ENCODE results near the gene CLCN4. TPM values are rescaled to one million over a fixed set of nuclear protein-coding genes. Genes with fewer than 3 reads are reported as not detected.

CLCN4 gene
- total RNA-seq, 1 experiment from 2014 or later = 3.1 TPM

DNA sequence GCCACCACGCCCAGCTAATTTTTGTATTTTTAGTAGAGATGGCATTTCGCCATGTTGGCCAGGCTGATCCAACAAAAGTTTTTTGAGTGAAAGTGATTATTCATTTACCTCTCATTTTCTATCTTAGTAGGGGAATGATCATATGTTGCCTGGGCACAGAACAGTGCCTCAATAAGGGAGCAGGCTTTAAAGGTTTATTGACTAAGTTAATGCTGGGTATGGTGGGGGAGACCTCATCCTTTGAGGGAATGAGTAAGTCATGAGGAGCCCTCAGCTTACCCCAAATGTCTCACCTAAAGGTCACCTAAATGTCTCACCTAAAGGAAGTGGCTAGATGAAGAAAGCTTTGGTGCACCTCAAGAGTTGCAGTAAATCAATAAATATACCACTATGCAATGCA is 109.0 kb downstream of the CLCN4 start:
- no peak overlapping the region for H3K27ac ChIP-seq
- no peak overlapping the region for H2AFZ ChIP-seq
- no peak for TF ChIP-seq EZH2 (IDR thresholded peaks at IDR 0.05; ENCODE audit: low read depth)
- H3K4me1 ChIP-seq (replicated peaks; ENCODE audit: insufficient read depth) = no peaks in the 10 kb centered on the region
- BruUV-seq (replicated peaks) = no TSS peak
- no peak overlapping the region for H3K4me2 ChIP-seq
- no peaks in the 10 kb centered on the region for H3K9me2 ChIP-seq (ENCODE audit: insufficient read depth)
- H3F3A ChIP-seq (ENCODE audit: insufficient read depth, low read depth) = no peaks in the 10 kb centered on the region
- intact Hi-C loops (cut with micrococcal nuclease; ENCODE audit: unreplicated experiment) = no loop called here
- DNase-seq = no peak
- no peaks in the 10 kb centered on the region for H4K20me1 ChIP-seq (ENCODE audit: insufficient read depth)
- ChIA-PET CTCF (no interaction called here), POLR2A (ENCODE audit: unreplicated experiment) (no interaction called here)
- H3K79me2 ChIP-seq (ENCODE audit: low read depth) = no peaks in the 10 kb centered on the region
- no peaks in the 10 kb centered on the region for H3K9me3 ChIP-seq (ENCODE audit: insufficient read depth, low read depth)
- no peaks in the 10 kb centered on the region for H3K27me3 ChIP-seq (ENCODE audit: insufficient read depth, low read depth)
- H3K4me3 ChIP-seq = no peak overlapping the region
- H3K36me3 ChIP-seq (ENCODE audit: low read depth) = no peaks in the 10 kb centered on the region

DNA sequence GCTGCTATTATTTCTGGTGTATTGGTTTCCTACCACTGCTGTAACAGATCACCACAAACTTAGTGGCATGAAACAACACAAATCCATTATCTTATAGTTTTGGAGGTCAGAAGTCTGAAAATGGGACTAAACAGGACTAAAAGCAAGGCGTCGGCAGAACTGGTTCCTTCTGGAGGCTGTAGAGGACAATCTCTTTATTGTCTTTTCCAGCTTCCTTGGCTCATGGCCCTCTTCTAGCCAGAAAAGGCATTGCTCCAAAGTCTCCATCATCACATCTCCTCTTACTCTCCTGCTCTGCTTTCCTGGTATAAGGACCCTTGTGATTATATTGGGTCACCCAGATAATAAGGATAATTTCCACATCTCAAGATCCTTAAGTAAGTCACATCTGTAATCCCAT is 121.9 kb downstream of the CLCN4 start:
- ChIA-PET CTCF (no interaction called here), POLR2A (ENCODE audit: unreplicated experiment) (no interaction called here)
- no peak for TF ChIP-seq CTCF (conservative IDR thresholded peaks at IDR 0.05)
- TF ChIP-seq EZH2 (IDR thresholded peaks at IDR 0.05; ENCODE audit: low read depth) = no peak
- H3F3A ChIP-seq (ENCODE audit: insufficient read depth, low read depth) = no peaks in the 10 kb centered on the region
- H3K9me3 ChIP-seq (ENCODE audit: insufficient read depth, low read depth) = no peaks in the 10 kb centered on the region
- intact Hi-C loops (cut with micrococcal nuclease; ENCODE audit: unreplicated experiment) = no loop called here
- no peaks in the 10 kb centered on the region for H3K79me2 ChIP-seq (ENCODE audit: low read depth)
- H3K4me2 ChIP-seq = no peak overlapping the region
- H3K4me1 ChIP-seq (replicated peaks; ENCODE audit: insufficient read depth) = no peaks in the 10 kb centered on the region
- no peak overlapping the region for H2AFZ ChIP-seq
- H3K9me2 ChIP-seq (ENCODE audit: insufficient read depth) = no peaks in the 10 kb centered on the region
- H3K27ac ChIP-seq = no peak overlapping the region
- H4K20me1 ChIP-seq (ENCODE audit: insufficient read depth) = no peaks in the 10 kb centered on the region
- H3K36me3 ChIP-seq (ENCODE audit: low read depth) = no peaks in the 10 kb centered on the region
- no peak overlapping the region for H3K4me3 ChIP-seq
- H3K27me3 ChIP-seq (ENCODE audit: insufficient read depth, low read depth) = no peaks in the 10 kb centered on the region
- BruUV-seq (replicated peaks) = no TSS peak
- no peak for DNase-seq

DNA sequence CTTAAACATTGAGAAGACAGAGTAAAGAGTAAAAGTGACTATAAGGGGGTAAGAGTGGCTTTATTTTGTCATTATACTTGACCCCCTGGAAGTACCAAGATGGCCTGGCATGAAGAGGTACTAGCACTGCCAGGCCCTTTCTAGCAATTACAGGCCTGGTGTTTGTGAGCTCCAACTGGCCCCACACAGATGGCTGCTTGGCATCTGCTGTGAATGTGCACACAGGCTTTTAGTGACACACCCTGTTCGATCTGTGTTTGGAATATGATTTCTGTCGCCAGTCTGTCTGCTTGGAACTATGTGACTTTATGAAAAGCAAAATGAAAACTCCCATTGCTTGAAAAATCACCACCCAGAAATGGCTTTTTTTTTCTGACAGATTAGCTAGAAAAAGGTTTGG is 123.3 kb downstream of the CLCN4 start:
- no peak for DNase-seq
- Histone ChIP-seq H3K4me3 (no peak overlapping the region), H3K79me2 (ENCODE audit: low read depth) (no peaks in the 10 kb centered on the region), H3K36me3 (ENCODE audit: low read depth) (no peaks in the 10 kb centered on the region), H3K4me1 (replicated peaks; ENCODE audit: insufficient read depth) (no peaks in the 10 kb centered on the region), H3K4me2 (no peak overlapping the region), H4K20me1 (ENCODE audit: insufficient read depth) (no peaks in the 10 kb centered on the region), H3F3A (ENCODE audit: insufficient read depth, low read depth) (no peaks in the 10 kb centered on the region), H3K27me3 (ENCODE audit: insufficient read depth, low read depth) (no peaks in the 10 kb centered on the region), H2AFZ (no peak overlapping the region), H3K27ac (no peak overlapping the region), H3K9me3 (ENCODE audit: insufficient read depth, low read depth) (no peaks in the 10 kb centered on the region), H3K9me2 (ENCODE audit: insufficient read depth) (no peaks in the 10 kb centered on the region)
- CTCF ChIA-PET = no interaction called here
- BruUV-seq (replicated peaks) = no TSS peak
- TF ChIP-seq EZH2 (IDR thresholded peaks at IDR 0.05; ENCODE audit: low read depth) (no peak), CTCF (conservative IDR thresholded peaks at IDR 0.05) (no peak)
- POLR2A ChIA-PET (ENCODE audit: unreplicated experiment) = no interaction called here
- intact Hi-C loops (cut with micrococcal nuclease; ENCODE audit: unreplicated experiment) = no loop called here

GRCh38 chrX:10282490-10282889 is 125.7 kb downstream of the CLCN4 start:
- no peak overlapping the region for H3K4me3 ChIP-seq
- TF ChIP-seq EZH2 (IDR thresholded peaks at IDR 0.05; ENCODE audit: low read depth) (no peak), CTCF (conservative IDR thresholded peaks at IDR 0.05) (no peak)
- no peak overlapping the region for H3K4me2 ChIP-seq
- no peaks in the 10 kb centered on the region for H3K27me3 ChIP-seq (ENCODE audit: insufficient read depth, low read depth)
- H3K27ac ChIP-seq = no peak overlapping the region
- no peaks in the 10 kb centered on the region for H3K9me2 ChIP-seq (ENCODE audit: insufficient read depth)
- no peaks in the 10 kb centered on the region for H3F3A ChIP-seq (ENCODE audit: insufficient read depth, low read depth)
- no TSS peak for BruUV-seq (replicated peaks)
- intact Hi-C loops (cut with micrococcal nuclease; ENCODE audit: unreplicated experiment) = no loop called here
- no peak overlapping the region for H2AFZ ChIP-seq
- H3K36me3 ChIP-seq (ENCODE audit: low read depth) = no peaks in the 10 kb centered on the region
- ChIA-PET POLR2A (ENCODE audit: unreplicated experiment) (no interaction called here), CTCF (no interaction called here)
- H3K79me2 ChIP-seq (ENCODE audit: low read depth) = no peaks in the 10 kb centered on the region
- H3K4me1 ChIP-seq (replicated peaks; ENCODE audit: insufficient read depth) = no peaks in the 10 kb centered on the region
- H3K9me3 ChIP-seq (ENCODE audit: insufficient read depth, low read depth) = no peaks in the 10 kb centered on the region
- no peak for DNase-seq
- no peaks in the 10 kb centered on the region for H4K20me1 ChIP-seq (ENCODE audit: insufficient read depth)
